ENCODE measurements around the gene UGT1A1.
"Not testable (repeated sequence)": the region's sequence is repeated elsewhere in the genome, so short reads cannot be mapped to it uniquely, and the experiment has no call there.

Gene UGT1A1

GRCh38 chr2:233746475-233747282, 13.4 kb upstream of the UGT1A1 start:
- no peaks in the 10 kb centered on the region for H3K36me3 ChIP-seq
- no peaks in the 10 kb centered on the region; the same call in 1 of the 2 replicates for H3K27me3 ChIP-seq
- TF ChIP-seq CTCF (IDR thresholded peaks at IDR 0.05; ENCODE audit: low read depth, low read length), result no peak
- H3K9me3 ChIP-seq, result no peaks in the 10 kb centered on the region; the same call in 1 of the 2 replicates
- no peaks in the 10 kb centered on the region for H3K4me1 ChIP-seq
- DNase-seq, result no peak
- no peak overlapping the region for H3K4me3 ChIP-seq (ENCODE audit: low read depth, low read length)

GRCh38 chr2:233747283-233747544, 12.9 kb upstream of the UGT1A1 start:
- no peaks in the 10 kb centered on the region for H3K4me1 ChIP-seq
- no peaks in the 10 kb centered on the region; the same call in 1 of the 2 replicates for H3K9me3 ChIP-seq
- H3K4me3 ChIP-seq (ENCODE audit: low read depth, low read length), result no peak overlapping the region
- no peak for TF ChIP-seq CTCF (IDR thresholded peaks at IDR 0.05; ENCODE audit: low read depth, low read length)
- DNase-seq, result no peak
- no peaks in the 10 kb centered on the region for H3K36me3 ChIP-seq
- H3K27me3 ChIP-seq, result no peaks in the 10 kb centered on the region; the same call in 1 of the 2 replicates

- not testable (repeated sequence) for H3K36me3 ChIP-seq; H3K9me3 ChIP-seq; H3K27me3 ChIP-seq; DNase-seq; H3K4me1 ChIP-seq; H3K4me3 ChIP-seq (ENCODE audit: low read depth, low read length)
These were observed 9.4 kb upstream of the UGT1A1 start for GRCh38 chr2:233750689-233751088.

- not testable (repeated sequence) for H3K27me3 ChIP-seq; H3K36me3 ChIP-seq; H3K9me3 ChIP-seq; DNase-seq; H3K4me3 ChIP-seq (ENCODE audit: low read depth, low read length); H3K4me1 ChIP-seq
These were observed 8.7 kb upstream of the UGT1A1 start for GRCh38 chr2:233751212-233752009.

- TF ChIP-seq CTCF (IDR thresholded peaks at IDR 0.05; ENCODE audit: low read depth, low read length), result no peak
- no peaks in the 10 kb centered on the region for H3K4me1 ChIP-seq
- no peaks in the 10 kb centered on the region for H3K27me3 ChIP-seq
- DNase-seq, result no peak
- no peaks in the 10 kb centered on the region; the same call in 1 of the 2 replicates for H3K9me3 ChIP-seq
- no peaks in the 10 kb centered on the region for H3K36me3 ChIP-seq
- no peak overlapping the region for H3K4me3 ChIP-seq (ENCODE audit: low read depth, low read length)
These were observed 5.0 kb upstream of the UGT1A1 start for GRCh38 chr2:233754872-233755611.

- Histone ChIP-seq H3K4me3 (ENCODE audit: low read depth, low read length) (no peak overlapping the region), H3K27me3 (no peaks in the 10 kb centered on the region), H3K9me3 (no peaks in the 10 kb centered on the region), H3K4me1 (no peaks in the 10 kb centered on the region), H3K36me3 (no peaks in the 10 kb centered on the region)
- DNase-seq, result no peak
- TF ChIP-seq CTCF (IDR thresholded peaks at IDR 0.05; ENCODE audit: low read depth, low read length), result no peak
These were observed 3.5 kb upstream of the UGT1A1 start for GRCh38 chr2:233756429-233757081.

Measured in BE2C (cell line).